ENCODE results near the gene LLGL1.

DNA sequence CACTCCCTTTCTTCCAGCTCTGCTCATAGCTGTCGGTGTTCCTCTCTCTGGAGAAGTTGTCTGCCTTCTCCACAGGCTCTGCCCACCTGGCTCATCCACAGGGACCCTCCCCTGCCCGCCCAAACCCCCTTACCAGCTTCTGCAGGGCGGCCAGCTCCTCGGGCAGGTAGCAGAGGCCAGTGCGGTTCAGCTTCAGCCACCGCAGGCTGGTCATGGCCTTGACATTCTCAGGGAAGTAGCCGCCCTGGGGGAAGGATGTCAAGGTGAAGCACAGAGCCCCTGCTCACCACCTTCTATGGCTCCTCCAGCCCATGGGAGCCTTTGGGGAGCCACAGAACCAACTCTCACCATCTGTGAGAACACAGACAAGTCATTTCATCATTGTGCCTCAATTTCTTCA, 31.3 kb downstream of the LLGL1 start:
- TF ChIP-seq BACH2 (CRISPR knock-in tag; IDR thresholded peaks at IDR 0.05; ENCODE audit: borderline replicate concordance) (no peak), ZC3H10 (CRISPR knock-in tag; IDR thresholded peaks at IDR 0.05) (no peak), RARB (CRISPR knock-in tag; IDR thresholded peaks at IDR 0.05) (no peak), ARNTL (CRISPR knock-in tag; IDR thresholded peaks at IDR 0.05; ENCODE audit: borderline replicate concordance, low read depth) (no peak), GLIS3 (CRISPR knock-in tag; IDR thresholded peaks at IDR 0.05) (no peak), ESRRG (CRISPR knock-in tag; IDR thresholded peaks at IDR 0.05) (no peak), TOX (CRISPR knock-in tag; IDR thresholded peaks at IDR 0.05; ENCODE audit: borderline replicate concordance) (no peak), ZFP3 (CRISPR knock-in tag; IDR thresholded peaks at IDR 0.05) (no peak), PPARA (CRISPR knock-in tag; IDR thresholded peaks at IDR 0.05; ENCODE audit: borderline replicate concordance) (no peak), ZNF8 (CRISPR knock-in tag; IDR thresholded peaks at IDR 0.05) (no peak)
- TF ChIP-seq, protein P1, sequence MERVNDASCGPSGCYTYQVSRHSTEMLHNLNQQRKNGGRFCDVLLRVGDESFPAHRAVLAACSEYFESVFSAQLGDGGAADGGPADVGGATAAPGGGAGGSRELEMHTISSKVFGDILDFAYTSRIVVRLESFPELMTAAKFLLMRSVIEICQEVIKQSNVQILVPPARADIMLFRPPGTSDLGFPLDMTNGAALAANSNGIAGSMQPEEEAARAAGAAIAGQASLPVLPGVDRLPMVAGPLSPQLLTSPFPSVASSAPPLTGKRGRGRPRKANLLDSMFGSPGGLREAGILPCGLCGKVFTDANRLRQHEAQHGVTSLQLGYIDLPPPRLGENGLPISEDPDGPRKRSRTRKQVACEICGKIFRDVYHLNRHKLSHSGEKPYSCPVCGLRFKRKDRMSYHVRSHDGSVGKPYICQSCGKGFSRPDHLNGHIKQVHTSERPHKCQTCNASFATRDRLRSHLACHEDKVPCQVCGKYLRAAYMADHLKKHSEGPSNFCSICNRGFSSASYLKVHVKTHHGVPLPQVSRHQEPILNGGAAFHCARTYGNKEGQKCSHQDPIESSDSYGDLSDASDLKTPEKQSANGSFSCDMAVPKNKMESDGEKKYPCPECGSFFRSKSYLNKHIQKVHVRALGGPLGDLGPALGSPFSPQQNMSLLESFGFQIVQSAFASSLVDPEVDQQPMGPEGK (CRISPR knock-in tag; IDR thresholded peaks at IDR 0.05; ENCODE audit: borderline replicate concordance), result no peak
- TF ChIP-seq, protein P2, sequence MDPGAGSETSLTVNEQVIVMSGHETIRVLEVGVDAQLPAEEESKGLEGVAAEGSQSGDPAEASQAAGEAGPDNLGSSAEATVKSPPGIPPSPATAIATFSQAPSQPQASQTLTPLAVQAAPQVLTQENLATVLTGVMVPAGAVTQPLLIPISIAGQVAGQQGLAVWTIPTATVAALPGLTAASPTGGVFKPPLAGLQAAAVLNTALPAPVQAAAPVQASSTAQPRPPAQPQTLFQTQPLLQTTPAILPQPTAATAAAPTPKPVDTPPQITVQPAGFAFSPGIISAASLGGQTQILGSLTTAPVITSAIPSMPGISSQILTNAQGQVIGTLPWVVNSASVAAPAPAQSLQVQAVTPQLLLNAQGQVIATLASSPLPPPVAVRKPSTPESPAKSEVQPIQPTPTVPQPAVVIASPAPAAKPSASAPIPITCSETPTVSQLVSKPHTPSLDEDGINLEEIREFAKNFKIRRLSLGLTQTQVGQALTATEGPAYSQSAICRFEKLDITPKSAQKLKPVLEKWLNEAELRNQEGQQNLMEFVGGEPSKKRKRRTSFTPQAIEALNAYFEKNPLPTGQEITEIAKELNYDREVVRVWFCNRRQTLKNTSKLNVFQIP (CRISPR knock-in tag; IDR thresholded peaks at IDR 0.05; ENCODE audit: borderline replicate concordance, low read depth), result no peak
- TF ChIP-seq, protein P3, sequence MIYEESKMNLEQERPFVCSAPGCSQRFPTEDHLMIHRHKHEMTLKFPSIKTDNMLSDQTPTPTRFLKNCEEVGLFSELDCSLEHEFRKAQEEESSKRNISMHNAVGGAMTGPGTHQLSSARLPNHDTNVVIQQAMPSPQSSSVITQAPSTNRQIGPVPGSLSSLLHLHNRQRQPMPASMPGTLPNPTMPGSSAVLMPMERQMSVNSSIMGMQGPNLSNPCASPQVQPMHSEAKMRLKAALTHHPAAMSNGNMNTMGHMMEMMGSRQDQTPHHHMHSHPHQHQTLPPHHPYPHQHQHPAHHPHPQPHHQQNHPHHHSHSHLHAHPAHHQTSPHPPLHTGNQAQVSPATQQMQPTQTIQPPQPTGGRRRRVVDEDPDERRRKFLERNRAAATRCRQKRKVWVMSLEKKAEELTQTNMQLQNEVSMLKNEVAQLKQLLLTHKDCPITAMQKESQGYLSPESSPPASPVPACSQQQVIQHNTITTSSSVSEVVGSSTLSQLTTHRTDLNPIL (CRISPR knock-in tag; IDR thresholded peaks at IDR 0.05; ENCODE audit: low read depth), result no peak
